K562 (cell line): ENCODE data around the gene SLCO3A1.

Source experiments
- BHLHE40 ChIP-seq: IDR thresholded peaks from 2 replicates; pipeline ENCODE4 v1.6.1; 2011; ENCODE audit warnings: low read length, improper control_type of control experiment
- CTCF ChIP-seq, 3 experiments: IDR thresholded peaks in 2 of 3; conservative IDR thresholded peaks in 1 of 3; 2 replicates each; pipeline ENCODE4 v1.5.1; 2011 to 2012; ENCODE audit warnings: low read length in 3 of 3, mild to moderate bottlenecking in 3 of 3, control low read depth in 2 of 3, improper control_type of control experiment in 1 of 3, inconsistent platforms in 1 of 3, low read depth in 1 of 3, mixed read lengths in 1 of 3, moderate library complexity in 1 of 3; ENCODE audit not compliant: insufficient read depth in 2 of 3
- E4F1 ChIP-seq: fragments of 250-450 bp; sonication (Bioruptor Pico); IDR thresholded peaks from 2 replicates; pipeline ENCODE4 v1.5.0; 2021; ENCODE audit warnings: mild to moderate bottlenecking, borderline replicate concordance
- ERF ChIP-seq: fragments of 450-650 bp; formaldehyde crosslinking; IDR thresholded peaks from 2 replicates; pipeline ENCODE4 v1.4.0; 2020; ENCODE audit warnings: mild to moderate bottlenecking, mixed read lengths
- FOS ChIP-seq: IDR thresholded peaks from 3 replicates; pipeline ENCODE4 v1.6.1; 2011; ENCODE audit not compliant: insufficient read length; ENCODE audit errors: extremely low read depth
- JUND ChIP-seq, 2 experiments: IDR thresholded peaks; 2 replicates in 1 of 2; 3 replicates in 1 of 2; pipeline ENCODE4 v1.6.1; 2011; ENCODE audit warnings: borderline replicate concordance in 2 of 2, low read depth in 2 of 2, low read length in 2 of 2, improper control_type of control experiment in 1 of 2, missing biosample characterization in 1 of 2, missing genetic modification characterization in 1 of 2, missing genetic modification reagents in 1 of 2
- MAFF ChIP-seq: IDR thresholded peaks from 2 replicates; pipeline ENCODE4 v1.6.1; 2012; ENCODE audit warnings: low read length, improper control_type of control experiment
- NCOA6 ChIP-seq: fragments of 450-650 bp; IDR thresholded peaks from 2 replicates; pipeline ENCODE4 v1.6.1; 2017; ENCODE audit warnings: mild to moderate bottlenecking
- PRMT5 ChIP-seq: sonication (generic); formaldehyde crosslinking; IDR thresholded peaks from 2 replicates; pipeline ENCODE4 v1.5.0; 2020; ENCODE audit warnings: missing genetic modification reagents
- PTBP1 ChIP-seq: fragments of 200-400 bp; formaldehyde crosslinking; IDR thresholded peaks from 2 replicates; pipeline ENCODE4 v1.6.1; 2017; ENCODE audit warnings: low read depth, low read length
- SMC3 ChIP-seq: conservative IDR thresholded peaks from 2 replicates; pipeline ENCODE4 v1.6.1; 2011; ENCODE audit warnings: low read depth, low read length, improper control_type of control experiment; ENCODE audit not compliant: insufficient read depth
- SP1 ChIP-seq: sonication (generic); formaldehyde crosslinking; IDR thresholded peaks from 2 replicates; pipeline ENCODE4 v1.8.1; 2022; ENCODE audit warnings: mild to moderate bottlenecking, missing genetic modification reagents
- U2AF2 ChIP-seq: fragments of 200-400 bp; formaldehyde crosslinking; optimal IDR thresholded peaks from 2 replicates; pipeline ENCODE3; 2017; ENCODE audit warnings: low read depth, mild to moderate bottlenecking, low read length
- ZNF165 ChIP-seq: fragments of 250-450 bp; sonication (Bioruptor Pico); IDR thresholded peaks from 2 replicates; pipeline ENCODE4 v1.4.0; 2020; ENCODE audit warnings: borderline replicate concordance

- TF ChIP-seq SMC3 (no peak), CTCF (IDR thresholded peaks at IDR 0.05 in 2 of 3, conservative IDR thresholded peaks at IDR 0.05 in 1 of 3; ENCODE audit: insufficient read depth in 2 of 3, low read depth in 1 of 3, low read length in 3 of 3) (no peak), NCOA6 (no peak), JUND (IDR thresholded peaks at IDR 0.05; ENCODE audit: borderline replicate concordance, low read depth, low read length) (no peak), JUND (tag; IDR thresholded peaks at IDR 0.05; ENCODE audit: borderline replicate concordance, low read depth, low read length) (no peak), SP1 (no peak), PRMT5 (CRISPR knock-in tag) (no peak), U2AF2 (no peak), BHLHE40 (no peak), E4F1 (CRISPR knock-in tag) (no peak), ZNF165 (CRISPR knock-in tag) (no peak), ERF (no peak), FOS (no peak), PTBP1 (no peak), MAFF (no peak)
Observed at GRCh38 chr15:92028389-92028724, 174.8 kb downstream of the SLCO3A1 start.
